ENCODE data around the gene ABLIM2.
"Not testable (repeated sequence)": the region's sequence is repeated elsewhere in the genome, so short reads cannot be mapped to it uniquely, and the experiment has no call there.

ABLIM2 gene

DNA sequence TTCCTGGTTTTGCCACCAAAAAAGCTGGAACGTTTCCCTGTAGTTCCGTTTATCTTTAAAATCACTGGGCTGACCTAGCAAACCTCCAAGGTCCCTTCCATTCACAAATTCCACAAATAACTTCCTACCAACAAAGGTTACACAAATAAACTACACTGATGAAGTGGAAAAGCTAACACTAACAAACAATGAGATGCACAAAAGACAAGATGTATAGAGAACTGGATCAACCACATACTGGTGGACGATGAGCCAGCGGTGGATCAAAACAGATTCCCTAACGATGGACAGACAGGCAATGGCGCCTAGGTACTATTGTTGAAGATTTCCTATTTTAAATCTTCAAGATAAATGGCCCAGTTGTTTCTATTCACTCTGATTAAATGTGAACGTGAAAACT, 234.4 kb downstream of the ABLIM2 start:
- no peak overlapping the region for H3K4me3 ChIP-seq (ENCODE audit: low read depth, low read length)
- TF ChIP-seq, protein P1, sequence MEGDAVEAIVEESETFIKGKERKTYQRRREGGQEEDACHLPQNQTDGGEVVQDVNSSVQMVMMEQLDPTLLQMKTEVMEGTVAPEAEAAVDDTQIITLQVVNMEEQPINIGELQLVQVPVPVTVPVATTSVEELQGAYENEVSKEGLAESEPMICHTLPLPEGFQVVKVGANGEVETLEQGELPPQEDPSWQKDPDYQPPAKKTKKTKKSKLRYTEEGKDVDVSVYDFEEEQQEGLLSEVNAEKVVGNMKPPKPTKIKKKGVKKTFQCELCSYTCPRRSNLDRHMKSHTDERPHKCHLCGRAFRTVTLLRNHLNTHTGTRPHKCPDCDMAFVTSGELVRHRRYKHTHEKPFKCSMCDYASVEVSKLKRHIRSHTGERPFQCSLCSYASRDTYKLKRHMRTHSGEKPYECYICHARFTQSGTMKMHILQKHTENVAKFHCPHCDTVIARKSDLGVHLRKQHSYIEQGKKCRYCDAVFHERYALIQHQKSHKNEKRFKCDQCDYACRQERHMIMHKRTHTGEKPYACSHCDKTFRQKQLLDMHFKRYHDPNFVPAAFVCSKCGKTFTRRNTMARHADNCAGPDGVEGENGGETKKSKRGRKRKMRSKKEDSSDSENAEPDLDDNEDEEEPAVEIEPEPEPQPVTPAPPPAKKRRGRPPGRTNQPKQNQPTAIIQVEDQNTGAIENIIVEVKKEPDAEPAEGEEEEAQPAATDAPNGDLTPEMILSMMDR (IDR thresholded peaks at IDR 0.05; ENCODE audit: low read depth, low read length), result no peak

DNA sequence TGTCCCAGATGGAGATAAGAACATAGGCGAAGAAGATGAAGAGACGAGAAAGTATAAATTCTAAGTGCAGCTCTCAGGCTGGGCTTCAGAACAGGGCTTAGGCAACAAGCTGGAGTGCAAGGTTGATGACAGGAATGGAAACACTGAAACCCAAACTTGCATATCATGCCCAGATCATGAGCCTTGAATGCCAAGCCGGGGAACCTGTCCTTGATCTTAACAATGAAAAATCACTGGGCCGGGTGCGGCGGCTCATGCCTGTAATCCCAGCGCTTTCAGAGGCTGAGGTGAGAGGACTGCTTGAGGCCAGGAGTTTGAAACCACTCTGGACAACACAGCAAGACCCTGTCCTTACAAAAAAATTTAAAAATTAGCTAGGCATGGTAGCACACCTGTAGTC, 236.1 kb downstream of the ABLIM2 start:
- TF ChIP-seq, protein P1 (IDR thresholded peaks at IDR 0.05; ENCODE audit: low read depth, low read length), result no peak

DNA sequence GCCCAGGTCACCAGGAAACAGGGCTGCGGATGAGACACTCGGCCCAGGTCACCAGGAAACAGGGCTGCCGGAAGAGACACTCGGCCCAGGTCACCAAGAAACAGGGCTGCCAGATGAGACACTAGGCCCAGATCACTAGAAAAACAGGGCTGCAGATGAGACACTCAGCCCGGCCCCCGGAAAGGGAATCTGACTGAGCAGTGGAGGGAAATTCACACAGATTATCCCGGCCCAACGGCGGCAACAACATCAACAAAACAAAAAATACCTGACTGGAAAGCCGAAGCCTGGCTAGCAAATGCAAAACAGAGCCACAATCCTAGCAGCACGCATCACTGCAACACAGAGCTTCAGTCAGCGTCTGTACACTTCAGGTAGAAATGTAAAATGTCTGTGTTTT, 239.6 kb downstream of the ABLIM2 start:
- no peak overlapping the region for H3K4me3 ChIP-seq (ENCODE audit: low read depth, low read length)

More for the DNA sequence above, 236.1 kb downstream of the ABLIM2 start:
- H3K4me3 ChIP-seq (ENCODE audit: low read depth, low read length), result no peak overlapping the region

DNA sequence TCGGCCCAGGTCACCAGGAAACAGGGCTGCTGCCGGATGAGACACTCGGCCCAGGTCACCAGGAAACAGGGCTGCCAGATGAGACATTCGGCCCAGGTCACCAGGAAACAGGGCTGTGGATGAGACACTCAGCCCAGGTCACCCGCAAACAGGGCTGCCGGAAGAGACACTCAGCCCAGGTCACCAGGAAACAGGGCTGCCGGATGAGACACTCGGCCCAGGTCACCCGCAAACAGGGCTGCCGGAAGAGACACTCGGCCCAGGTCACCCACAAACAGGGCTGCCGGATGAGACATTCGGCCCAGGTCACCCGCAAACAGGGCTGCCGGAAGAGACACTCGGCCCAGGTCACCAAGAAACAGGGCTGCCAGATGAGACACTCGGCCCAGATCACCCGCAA, 240.4 kb downstream of the ABLIM2 start:
- not testable (repeated sequence) for H3K4me3 ChIP-seq (ENCODE audit: low read depth, low read length)

More for the DNA sequence above, 239.6 kb downstream of the ABLIM2 start:
- TF ChIP-seq, protein P1 (IDR thresholded peaks at IDR 0.05; ENCODE audit: low read depth, low read length), result no peak

DNA sequence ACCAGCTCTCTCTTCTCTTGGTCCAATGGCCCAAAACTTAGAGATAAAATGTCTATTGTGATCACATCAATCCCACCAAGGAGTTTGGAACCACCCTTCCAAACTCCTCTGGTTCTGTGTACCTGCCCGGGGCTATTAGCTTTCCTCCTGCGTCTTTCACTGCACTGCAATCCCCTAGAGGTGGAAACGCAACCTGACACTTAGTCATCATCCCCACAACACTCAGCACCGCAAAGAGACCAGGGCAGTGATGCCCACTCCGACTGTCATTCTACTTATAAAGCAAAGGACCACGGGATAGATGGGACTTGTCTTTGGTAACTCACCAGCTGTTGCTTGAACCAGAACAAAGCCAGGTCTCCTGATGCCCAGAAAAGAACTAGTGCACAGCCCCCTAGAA, 240.9 kb downstream of the ABLIM2 start:
- TF ChIP-seq, protein P1 (IDR thresholded peaks at IDR 0.05; ENCODE audit: low read depth, low read length), result no peak
- no peak overlapping the region for H3K4me3 ChIP-seq (ENCODE audit: low read depth, low read length)

DNA sequence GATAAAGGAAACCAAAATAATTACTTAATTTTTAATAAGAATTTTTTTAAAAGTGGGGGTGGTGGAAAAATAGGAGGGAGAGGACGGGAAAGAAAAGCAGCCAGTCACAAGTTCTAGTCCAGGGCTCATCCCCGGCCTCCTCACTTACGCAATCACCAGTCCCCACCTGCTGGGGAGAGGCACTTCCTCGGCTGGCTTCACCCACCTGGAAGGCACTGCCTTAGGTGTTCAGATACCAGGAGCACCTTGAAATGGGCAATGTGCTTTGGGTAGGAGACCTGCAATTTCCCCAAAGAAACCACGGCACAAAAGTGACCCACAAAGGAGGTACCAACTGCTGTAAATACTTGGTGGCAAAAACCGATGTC, 242.8 kb downstream of the ABLIM2 start:
- H3K4me3 ChIP-seq (ENCODE audit: low read depth, low read length), result no peak overlapping the region
- TF ChIP-seq, protein P1 (IDR thresholded peaks at IDR 0.05; ENCODE audit: low read depth, low read length), result no peak
